Testis (tissue), 2 donors: ENCODE results near the gene CABP1.

Experiments used
- POLR2A ChIP-seq: fragments of 450-650 bp; IDR thresholded peaks from one replicate; pipeline ENCODE4 v1.6.1; 2017; ENCODE audit warnings: antibody characterized with exemption, mild to moderate bottlenecking, moderate library complexity
- TF ChIP-seq, protein P1 (sequence below), 3 experiments: fragments of 450-650 bp in 2 of 3; fragments of 200-600 bp in 1 of 3; sonication (generic) in 1 of 3; IDR thresholded peaks; one replicate each; pipeline ENCODE4 v1.5.1; 2016 to 2019; ENCODE audit warnings: antibody characterized with exemption in 3 of 3, mild to moderate bottlenecking in 2 of 3, moderate library complexity in 1 of 3

DNA sequence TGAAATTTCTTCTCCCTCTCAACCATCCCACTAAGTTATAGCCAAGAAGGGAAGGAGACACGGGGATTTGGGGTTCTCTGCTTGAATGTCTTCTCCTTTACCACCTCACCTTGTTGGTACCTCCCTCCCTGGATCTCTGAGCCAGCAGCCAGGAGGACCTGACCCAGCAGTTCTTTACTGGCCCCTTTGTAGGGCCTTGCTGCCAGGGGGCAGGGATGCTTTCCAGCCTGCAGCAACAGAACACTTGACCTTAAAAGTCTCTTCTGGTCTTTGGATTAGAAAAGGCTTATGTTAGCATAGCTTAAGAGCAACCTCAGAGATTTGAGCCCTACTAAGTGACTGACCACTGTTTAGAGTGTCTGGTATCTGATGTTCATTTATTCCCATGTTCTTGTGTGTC, 56.9 kb downstream of the CABP1 start:
- TF ChIP-seq, protein P1, sequence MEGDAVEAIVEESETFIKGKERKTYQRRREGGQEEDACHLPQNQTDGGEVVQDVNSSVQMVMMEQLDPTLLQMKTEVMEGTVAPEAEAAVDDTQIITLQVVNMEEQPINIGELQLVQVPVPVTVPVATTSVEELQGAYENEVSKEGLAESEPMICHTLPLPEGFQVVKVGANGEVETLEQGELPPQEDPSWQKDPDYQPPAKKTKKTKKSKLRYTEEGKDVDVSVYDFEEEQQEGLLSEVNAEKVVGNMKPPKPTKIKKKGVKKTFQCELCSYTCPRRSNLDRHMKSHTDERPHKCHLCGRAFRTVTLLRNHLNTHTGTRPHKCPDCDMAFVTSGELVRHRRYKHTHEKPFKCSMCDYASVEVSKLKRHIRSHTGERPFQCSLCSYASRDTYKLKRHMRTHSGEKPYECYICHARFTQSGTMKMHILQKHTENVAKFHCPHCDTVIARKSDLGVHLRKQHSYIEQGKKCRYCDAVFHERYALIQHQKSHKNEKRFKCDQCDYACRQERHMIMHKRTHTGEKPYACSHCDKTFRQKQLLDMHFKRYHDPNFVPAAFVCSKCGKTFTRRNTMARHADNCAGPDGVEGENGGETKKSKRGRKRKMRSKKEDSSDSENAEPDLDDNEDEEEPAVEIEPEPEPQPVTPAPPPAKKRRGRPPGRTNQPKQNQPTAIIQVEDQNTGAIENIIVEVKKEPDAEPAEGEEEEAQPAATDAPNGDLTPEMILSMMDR (IDR thresholded peaks at IDR 0.05) = no peak
- no peak for TF ChIP-seq POLR2A
